GM23338 (cell line): Measurements from ENCODE around the gene CAPN15. TPM values are rescaled to one million over a fixed set of nuclear protein-coding genes. Genes with fewer than 3 reads are reported as not detected.

Experiments
- ATAC-seq: fragments of 200-7000 bp; cut with Tn5 transposase; 3 replicates; pipeline ENCODE4 v1.9.1; 2020
- DNase-seq: peaks from one replicate; pipeline ENCODE4 v3.0.0-alpha.2; 2015; ENCODE audit warnings: low spot score
- H2AFZ ChIP-seq: fragments of 200-600 bp; sonication (generic); 2 replicates; pipeline ENCODE4 v1.8.0; 2016; ENCODE audit warnings: antibody characterized with exemption, mild to moderate bottlenecking, moderate library complexity
- H3F3A ChIP-seq: fragments of 200-600 bp; sonication (generic); replicated peaks from 2 replicates; pipeline ENCODE4 v1.8.0; 2017; ENCODE audit warnings: antibody characterized with exemption, mixed run types, low read depth
- H3K27ac ChIP-seq: fragments of 200-600 bp; sonication (generic); 2 replicates; pipeline ENCODE4 v1.6.1; 2016; ENCODE audit warnings: low read depth
- H3K27me3 ChIP-seq: fragments of 200-600 bp; sonication (generic); 2 replicates; pipeline ENCODE4 v1.8.0; 2016; ENCODE audit warnings: mild to moderate bottlenecking, mixed run types, moderate library complexity; ENCODE audit not compliant: insufficient read depth
- H3K36me3 ChIP-seq: fragments of 200-600 bp; sonication (generic); 2 replicates; pipeline ENCODE4 v1.8.0; 2016; ENCODE audit warnings: mild to moderate bottlenecking; ENCODE audit not compliant: insufficient read depth
- H3K4me1 ChIP-seq: fragments of 200-600 bp; sonication (generic); 2 replicates; pipeline ENCODE4 v1.8.0; 2016; ENCODE audit warnings: mild to moderate bottlenecking, moderate library complexity; ENCODE audit not compliant: insufficient read depth
- H3K4me2 ChIP-seq: fragments of 200-600 bp; sonication (generic); 2 replicates; pipeline ENCODE4 v1.7.1; 2017; ENCODE audit warnings: mixed run types
- H3K4me3 ChIP-seq: fragments of 200-600 bp; sonication (generic); 2 replicates; pipeline ENCODE4 v1.6.1; 2016; ENCODE audit warnings: mixed run types
- H3K79me2 ChIP-seq: fragments of 200-600 bp; sonication (generic); replicated peaks from 2 replicates; pipeline ENCODE4 v1.8.0; 2017; ENCODE audit warnings: mild to moderate bottlenecking; ENCODE audit not compliant: insufficient read depth
- H3K9me2 ChIP-seq: fragments of 200-600 bp; sonication (generic); 2 replicates; pipeline ENCODE4 v1.8.0; 2017; ENCODE audit not compliant: insufficient read depth
- H4K20me1 ChIP-seq: fragments of 200-600 bp; sonication (generic); replicated peaks from 2 replicates; pipeline ENCODE4 v1.8.0; 2017; ENCODE audit warnings: mild to moderate bottlenecking; ENCODE audit not compliant: insufficient read depth
- H3K27ac Mint-ChIP-seq: 2 replicates; pipeline ENCODE4 v1.8.0; 2020; ENCODE audit warnings: inconsistent platforms, mild to moderate bottlenecking, moderate library complexity, mixed read lengths
- H3K27me3 Mint-ChIP-seq: 3 replicates; pipeline ENCODE4 v1.8.0; 2022; ENCODE audit warnings: low read depth, mild to moderate bottlenecking, moderate library complexity, mixed read lengths, inconsistent platforms; ENCODE audit not compliant: insufficient read depth, poor library complexity
- H3K36me3 Mint-ChIP-seq: 3 replicates; pipeline ENCODE4 v1.8.0; 2021; ENCODE audit warnings: low read depth, mild to moderate bottlenecking, inconsistent platforms, moderate library complexity, mixed read lengths
- H3K4me1 Mint-ChIP-seq: 3 replicates; pipeline ENCODE4 v1.8.0; 2020; ENCODE audit warnings: mild to moderate bottlenecking, inconsistent platforms, mixed read lengths
- H3K4me3 Mint-ChIP-seq: 3 replicates; pipeline ENCODE4 v1.8.0; 2021; ENCODE audit warnings: moderate library complexity, mild to moderate bottlenecking, inconsistent platforms, mixed read lengths
- H3K9me3 Mint-ChIP-seq: 3 replicates; pipeline ENCODE4 v1.8.0; 2020; ENCODE audit warnings: moderate library complexity, mild to moderate bottlenecking, inconsistent platforms, mixed read lengths
- CREB1 ChIP-seq: fragments of 250-450 bp; sonication (Bioruptor Pico); IDR thresholded peaks from 2 replicates; pipeline ENCODE4 v1.5.0; 2020; ENCODE audit warnings: low read depth, mild to moderate bottlenecking, moderate library complexity
- EZH2 ChIP-seq: fragments of 200-600 bp; sonication (generic); IDR thresholded peaks from one replicate; pipeline ENCODE4 v1.8.0; 2017; ENCODE audit warnings: antibody characterized with exemption, mild to moderate bottlenecking, low read depth; ENCODE audit not compliant: unreplicated experiment
- EZH2phosphoT487 ChIP-seq: fragments of 200-600 bp; sonication (generic); IDR thresholded peaks from one replicate; pipeline ENCODE4 v1.8.1; 2018; ENCODE audit warnings: antibody characterized with exemption; ENCODE audit not compliant: unreplicated experiment
- JUNB ChIP-seq: IDR thresholded peaks from one replicate; pipeline ENCODE4 v1.6.1; 2016; ENCODE audit warnings: antibody characterized with exemption; ENCODE audit not compliant: unreplicated experiment
- NANOG ChIP-seq: IDR thresholded peaks from 2 replicates; pipeline ENCODE4 v1.6.1; 2016; ENCODE audit warnings: antibody characterized with exemption, borderline replicate concordance
- POLR2AphosphoS5 ChIP-seq: IDR thresholded peaks from 2 replicates; pipeline ENCODE4 v1.6.1; 2016; ENCODE audit warnings: antibody characterized with exemption, low read depth
- STAT1 ChIP-seq: IDR thresholded peaks from one replicate; pipeline ENCODE4 v1.6.1; 2016; ENCODE audit warnings: antibody characterized with exemption; ENCODE audit not compliant: unreplicated experiment
- ZNF114 ChIP-seq: fragments of 250-450 bp; sonication (Bioruptor Pico); IDR thresholded peaks from 2 replicates; pipeline ENCODE4 v1.5.0; 2020; ENCODE audit warnings: mild to moderate bottlenecking, moderate library complexity
- ZNF331 ChIP-seq: fragments of 250-450 bp; sonication (Bioruptor Pico); IDR thresholded peaks from 2 replicates; pipeline ENCODE4 v1.5.0; 2020; ENCODE audit warnings: low read depth, mild to moderate bottlenecking, moderate library complexity
- polyA plus RNA-seq: library from polyadenylated mRNA; unstranded; fragments of >200 nt; fragmentation: Nextera tagmentation; extraction: Ambion mirVana; gene quantifications from 2 replicates; pipeline ENCODE4 v1.2.1, GENCODE V29; 2016
- total RNA-seq: library from RNA; depleted of rRNA; stranded (reverse); fragments of >200 nt; shearing (Covaris generic); gene quantifications from 2 replicates; pipeline ENCODE4 v1.2.3, GENCODE V29; 2014
- TF ChIP-seq, protein P1 (sequence below): IDR thresholded peaks from one replicate; pipeline ENCODE4 v1.6.1; 2018; ENCODE audit warnings: antibody characterized with exemption; ENCODE audit not compliant: unreplicated experiment
- TF ChIP-seq, protein P2 (sequence below): IDR thresholded peaks from 2 replicates; pipeline ENCODE4 v1.6.1; 2016; ENCODE audit warnings: antibody characterized with exemption
- TF ChIP-seq, protein P3 (sequence below), 2 experiments: fragments of 200-600 bp in 1 of 2; sonication (generic) in 1 of 2; conservative IDR thresholded peaks; 2 replicates each; pipeline versions ENCODE4 v1.5.1 to v1.6.1; 2016 to 2017; ENCODE audit warnings: antibody characterized with exemption in 2 of 2, low read depth in 2 of 2, mild to moderate bottlenecking in 2 of 2, moderate library complexity in 1 of 2
- TF ChIP-seq, protein P4 (sequence below): fragments of 250-450 bp; sonication (Bioruptor Pico); IDR thresholded peaks from 2 replicates; pipeline ENCODE4 v1.5.0; 2020; ENCODE audit warnings: mild to moderate bottlenecking, moderate library complexity

CAPN15 gene
- total and polyA plus RNA-seq, 2 experiments from 2014 or later: 27.3 to 164 TPM

DNA sequence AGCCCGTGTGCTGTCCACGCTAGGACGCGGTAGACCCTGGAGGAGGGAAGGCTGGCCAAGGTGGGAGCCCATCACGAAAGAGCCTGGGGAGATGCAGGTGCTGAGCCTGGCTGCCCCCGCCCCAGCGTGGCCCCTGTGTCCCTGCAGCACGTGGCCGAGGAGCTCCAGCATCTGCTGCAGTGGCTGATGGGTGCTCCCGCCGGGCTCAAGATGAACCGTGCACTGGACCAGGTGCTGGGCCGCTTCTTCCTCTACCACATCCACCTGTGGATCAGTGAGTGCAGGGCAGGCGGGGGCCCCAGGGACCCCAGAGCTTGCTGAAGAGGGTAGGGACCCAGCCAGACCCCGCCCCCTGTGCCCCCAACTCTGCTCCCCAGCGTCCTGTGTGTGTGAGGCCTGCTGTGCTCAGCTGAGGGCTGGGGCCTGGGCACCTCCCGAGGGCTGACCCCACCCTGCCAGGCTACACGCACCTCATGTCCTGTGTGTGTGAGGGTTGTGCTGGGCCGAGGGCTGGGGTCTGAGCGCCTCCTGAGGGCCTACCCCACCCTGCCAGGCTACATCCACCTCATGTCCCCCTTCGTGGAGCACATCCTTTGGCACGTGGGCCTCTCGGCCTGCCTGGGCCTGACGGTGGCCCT, 50.8 kb downstream of the CAPN15 start:
- no peaks in the 10 kb centered on the region for H3K36me3 Mint-ChIP-seq
- Histone ChIP-seq H3K27ac (no peak overlapping the region), H3K4me1 (no peaks in the 10 kb centered on the region; the same call in 1 of the 2 replicates), H3K9me2 (no peaks in the 10 kb centered on the region), H3K79me2 (no peaks in the 10 kb centered on the region), H4K20me1 (no peaks in the 10 kb centered on the region), H3K27me3 (no peaks in the 10 kb centered on the region), H2AFZ (no peak overlapping the region), H3K4me2 (peak overlapping the region; percentile 66; the same call in 1 of the 2 replicates), H3K4me3 (peak overlapping the region; percentile 42; the same call in 1 of the 2 replicates), H3K36me3 (no peaks in the 10 kb centered on the region), H3F3A (peaks cover 10% of the 10 kb centered on the region; the same call in 1 of the 2 replicates)
- H3K27me3 Mint-ChIP-seq: peaks cover 5% of the 10 kb centered on the region
- ATAC-seq (peak; percentile 2), DNase-seq (no peak)
- peak overlapping the region; percentile 41; the same call in 1 of the 3 replicates for H3K4me3 Mint-ChIP-seq
- H3K4me1 Mint-ChIP-seq: peaks cover 4% of the 10 kb centered on the region
- H3K9me3 Mint-ChIP-seq: no peaks in the 10 kb centered on the region
- no peak for TF ChIP-seq NANOG
- no peak for TF ChIP-seq EZH2
- TF ChIP-seq EZH2phosphoT487: no peak
- no peak for TF ChIP-seq JUNB
- TF ChIP-seq, protein P1, sequence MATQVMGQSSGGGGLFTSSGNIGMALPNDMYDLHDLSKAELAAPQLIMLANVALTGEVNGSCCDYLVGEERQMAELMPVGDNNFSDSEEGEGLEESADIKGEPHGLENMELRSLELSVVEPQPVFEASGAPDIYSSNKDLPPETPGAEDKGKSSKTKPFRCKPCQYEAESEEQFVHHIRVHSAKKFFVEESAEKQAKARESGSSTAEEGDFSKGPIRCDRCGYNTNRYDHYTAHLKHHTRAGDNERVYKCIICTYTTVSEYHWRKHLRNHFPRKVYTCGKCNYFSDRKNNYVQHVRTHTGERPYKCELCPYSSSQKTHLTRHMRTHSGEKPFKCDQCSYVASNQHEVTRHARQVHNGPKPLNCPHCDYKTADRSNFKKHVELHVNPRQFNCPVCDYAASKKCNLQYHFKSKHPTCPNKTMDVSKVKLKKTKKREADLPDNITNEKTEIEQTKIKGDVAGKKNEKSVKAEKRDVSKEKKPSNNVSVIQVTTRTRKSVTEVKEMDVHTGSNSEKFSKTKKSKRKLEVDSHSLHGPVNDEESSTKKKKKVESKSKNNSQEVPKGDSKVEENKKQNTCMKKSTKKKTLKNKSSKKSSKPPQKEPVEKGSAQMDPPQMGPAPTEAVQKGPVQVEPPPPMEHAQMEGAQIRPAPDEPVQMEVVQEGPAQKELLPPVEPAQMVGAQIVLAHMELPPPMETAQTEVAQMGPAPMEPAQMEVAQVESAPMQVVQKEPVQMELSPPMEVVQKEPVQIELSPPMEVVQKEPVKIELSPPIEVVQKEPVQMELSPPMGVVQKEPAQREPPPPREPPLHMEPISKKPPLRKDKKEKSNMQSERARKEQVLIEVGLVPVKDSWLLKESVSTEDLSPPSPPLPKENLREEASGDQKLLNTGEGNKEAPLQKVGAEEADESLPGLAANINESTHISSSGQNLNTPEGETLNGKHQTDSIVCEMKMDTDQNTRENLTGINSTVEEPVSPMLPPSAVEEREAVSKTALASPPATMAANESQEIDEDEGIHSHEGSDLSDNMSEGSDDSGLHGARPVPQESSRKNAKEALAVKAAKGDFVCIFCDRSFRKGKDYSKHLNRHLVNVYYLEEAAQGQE: no peak
- TF ChIP-seq, protein P2, sequence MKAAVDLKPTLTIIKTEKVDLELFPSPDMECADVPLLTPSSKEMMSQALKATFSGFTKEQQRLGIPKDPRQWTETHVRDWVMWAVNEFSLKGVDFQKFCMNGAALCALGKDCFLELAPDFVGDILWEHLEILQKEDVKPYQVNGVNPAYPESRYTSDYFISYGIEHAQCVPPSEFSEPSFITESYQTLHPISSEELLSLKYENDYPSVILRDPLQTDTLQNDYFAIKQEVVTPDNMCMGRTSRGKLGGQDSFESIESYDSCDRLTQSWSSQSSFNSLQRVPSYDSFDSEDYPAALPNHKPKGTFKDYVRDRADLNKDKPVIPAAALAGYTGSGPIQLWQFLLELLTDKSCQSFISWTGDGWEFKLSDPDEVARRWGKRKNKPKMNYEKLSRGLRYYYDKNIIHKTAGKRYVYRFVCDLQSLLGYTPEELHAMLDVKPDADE: no peak
- TF ChIP-seq POLR2AphosphoS5: no peak
- TF ChIP-seq CREB1: no peak
- no peak for TF ChIP-seq STAT1
- TF ChIP-seq, protein P3, sequence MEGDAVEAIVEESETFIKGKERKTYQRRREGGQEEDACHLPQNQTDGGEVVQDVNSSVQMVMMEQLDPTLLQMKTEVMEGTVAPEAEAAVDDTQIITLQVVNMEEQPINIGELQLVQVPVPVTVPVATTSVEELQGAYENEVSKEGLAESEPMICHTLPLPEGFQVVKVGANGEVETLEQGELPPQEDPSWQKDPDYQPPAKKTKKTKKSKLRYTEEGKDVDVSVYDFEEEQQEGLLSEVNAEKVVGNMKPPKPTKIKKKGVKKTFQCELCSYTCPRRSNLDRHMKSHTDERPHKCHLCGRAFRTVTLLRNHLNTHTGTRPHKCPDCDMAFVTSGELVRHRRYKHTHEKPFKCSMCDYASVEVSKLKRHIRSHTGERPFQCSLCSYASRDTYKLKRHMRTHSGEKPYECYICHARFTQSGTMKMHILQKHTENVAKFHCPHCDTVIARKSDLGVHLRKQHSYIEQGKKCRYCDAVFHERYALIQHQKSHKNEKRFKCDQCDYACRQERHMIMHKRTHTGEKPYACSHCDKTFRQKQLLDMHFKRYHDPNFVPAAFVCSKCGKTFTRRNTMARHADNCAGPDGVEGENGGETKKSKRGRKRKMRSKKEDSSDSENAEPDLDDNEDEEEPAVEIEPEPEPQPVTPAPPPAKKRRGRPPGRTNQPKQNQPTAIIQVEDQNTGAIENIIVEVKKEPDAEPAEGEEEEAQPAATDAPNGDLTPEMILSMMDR (conservative IDR thresholded peaks at IDR 0.05; ENCODE audit: low read depth in 2 of 2): no peak
- TF ChIP-seq ZNF114 (CRISPR knock-in tag): no peak
- TF ChIP-seq, protein P4, sequence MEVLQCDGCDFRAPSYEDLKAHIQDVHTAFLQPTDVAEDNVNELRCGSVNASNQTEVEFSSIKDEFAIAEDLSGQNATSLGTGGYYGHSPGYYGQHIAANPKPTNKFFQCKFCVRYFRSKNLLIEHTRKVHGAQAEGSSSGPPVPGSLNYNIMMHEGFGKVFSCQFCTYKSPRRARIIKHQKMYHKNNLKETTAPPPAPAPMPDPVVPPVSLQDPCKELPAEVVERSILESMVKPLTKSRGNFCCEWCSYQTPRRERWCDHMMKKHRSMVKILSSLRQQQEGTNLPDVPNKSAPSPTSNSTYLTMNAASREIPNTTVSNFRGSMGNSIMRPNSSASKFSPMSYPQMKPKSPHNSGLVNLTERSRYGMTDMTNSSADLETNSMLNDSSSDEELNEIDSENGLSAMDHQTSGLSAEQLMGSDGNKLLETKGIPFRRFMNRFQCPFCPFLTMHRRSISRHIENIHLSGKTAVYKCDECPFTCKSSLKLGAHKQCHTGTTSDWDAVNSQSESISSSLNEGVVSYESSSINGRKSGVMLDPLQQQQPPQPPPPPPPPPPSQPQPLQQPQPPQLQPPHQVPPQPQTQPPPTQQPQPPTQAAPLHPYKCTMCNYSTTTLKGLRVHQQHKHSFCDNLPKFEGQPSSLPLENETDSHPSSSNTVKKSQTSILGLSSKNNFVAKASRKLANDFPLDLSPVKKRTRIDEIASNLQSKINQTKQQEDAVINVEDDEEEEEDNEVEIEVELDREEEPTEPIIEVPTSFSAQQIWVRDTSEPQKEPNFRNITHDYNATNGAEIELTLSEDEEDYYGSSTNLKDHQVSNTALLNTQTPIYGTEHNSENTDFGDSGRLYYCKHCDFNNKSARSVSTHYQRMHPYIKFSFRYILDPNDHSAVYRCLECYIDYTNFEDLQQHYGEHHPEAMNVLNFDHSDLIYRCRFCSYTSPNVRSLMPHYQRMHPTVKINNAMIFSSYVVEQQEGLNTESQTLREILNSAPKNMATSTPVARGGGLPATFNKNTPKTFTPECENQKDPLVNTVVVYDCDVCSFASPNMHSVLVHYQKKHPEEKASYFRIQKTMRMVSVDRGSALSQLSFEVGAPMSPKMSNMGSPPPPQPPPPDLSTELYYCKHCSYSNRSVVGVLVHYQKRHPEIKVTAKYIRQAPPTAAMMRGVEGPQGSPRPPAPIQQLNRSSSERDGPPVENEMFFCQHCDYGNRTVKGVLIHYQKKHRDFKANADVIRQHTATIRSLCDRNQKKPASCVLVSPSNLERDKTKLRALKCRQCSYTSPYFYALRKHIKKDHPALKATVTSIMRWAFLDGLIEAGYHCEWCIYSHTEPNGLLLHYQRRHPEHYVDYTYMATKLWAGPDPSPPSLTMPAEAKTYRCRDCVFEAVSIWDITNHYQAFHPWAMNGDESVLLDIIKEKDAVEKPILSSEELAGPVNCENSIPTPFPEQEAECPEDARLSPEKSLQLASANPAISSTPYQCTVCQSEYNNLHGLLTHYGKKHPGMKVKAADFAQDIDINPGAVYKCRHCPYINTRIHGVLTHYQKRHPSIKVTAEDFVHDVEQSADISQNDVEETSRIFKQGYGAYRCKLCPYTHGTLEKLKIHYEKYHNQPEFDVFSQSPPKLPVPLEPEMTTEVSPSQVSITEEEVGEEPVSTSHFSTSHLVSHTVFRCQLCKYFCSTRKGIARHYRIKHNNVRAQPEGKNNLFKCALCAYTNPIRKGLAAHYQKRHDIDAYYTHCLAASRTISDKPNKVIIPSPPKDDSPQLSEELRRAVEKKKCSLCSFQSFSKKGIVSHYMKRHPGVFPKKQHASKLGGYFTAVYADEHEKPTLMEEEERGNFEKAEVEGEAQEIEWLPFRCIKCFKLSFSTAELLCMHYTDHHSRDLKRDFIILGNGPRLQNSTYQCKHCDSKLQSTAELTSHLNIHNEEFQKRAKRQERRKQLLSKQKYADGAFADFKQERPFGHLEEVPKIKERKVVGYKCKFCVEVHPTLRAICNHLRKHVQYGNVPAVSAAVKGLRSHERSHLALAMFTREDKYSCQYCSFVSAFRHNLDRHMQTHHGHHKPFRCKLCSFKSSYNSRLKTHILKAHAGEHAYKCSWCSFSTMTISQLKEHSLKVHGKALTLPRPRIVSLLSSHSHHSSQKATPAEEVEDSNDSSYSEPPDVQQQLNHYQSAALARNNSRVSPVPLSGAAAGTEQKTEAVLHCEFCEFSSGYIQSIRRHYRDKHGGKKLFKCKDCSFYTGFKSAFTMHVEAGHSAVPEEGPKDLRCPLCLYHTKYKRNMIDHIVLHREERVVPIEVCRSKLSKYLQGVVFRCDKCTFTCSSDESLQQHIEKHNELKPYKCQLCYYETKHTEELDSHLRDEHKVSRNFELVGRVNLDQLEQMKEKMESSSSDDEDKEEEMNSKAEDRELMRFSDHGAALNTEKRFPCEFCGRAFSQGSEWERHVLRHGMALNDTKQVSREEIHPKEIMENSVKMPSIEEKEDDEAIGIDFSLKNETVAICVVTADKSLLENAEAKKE (CRISPR knock-in tag): no peak
- TF ChIP-seq ZNF331 (CRISPR knock-in tag): no peak
- no peak overlapping the region for H3K27ac Mint-ChIP-seq
